Measurements from ENCODE around the gene SMYD2.

GRCh38 chr1:214290424-214291037 is 9.6 kb downstream of the SMYD2 start:
- TF ChIP-seq CTCF (IDR thresholded peaks at IDR 0.05) = no peak
- no peak for TF ChIP-seq POLR2A (IDR thresholded peaks at IDR 0.05)

Data from testis (tissue), 2 donors.